Cardiac muscle cell (in vitro differentiated cells and primary cell): ENCODE data around the gene MLF2. TPM values are rescaled to one million over a fixed set of nuclear protein-coding genes. Genes with fewer than 3 reads are reported as not detected.

Source experiments
- DNase-seq, 2 donors: peaks; one replicate each; pipeline versions ENCODE4 v3.0.0 to v3.0.0-alpha.2; 2010 to 2017; ENCODE audit warnings: low read depth in 1 of 2, low spot score in 1 of 2
- H3K27ac ChIP-seq: fragments of 200-600 bp; sonication (generic); 2 replicates; pipeline ENCODE4 v1.5.1; 2016
- H3K27me3 ChIP-seq: fragments of 200-600 bp; sonication (generic); 2 replicates; pipeline ENCODE4 v1.6.0; 2016; ENCODE audit warnings: control low read depth
- H3K36me3 ChIP-seq: fragments of 200-600 bp; sonication (generic); 2 replicates; pipeline ENCODE4 v1.5.1; 2016; ENCODE audit warnings: control low read depth
- H3K4me1 ChIP-seq: fragments of 200-600 bp; sonication (generic); 2 replicates; pipeline ENCODE4 v1.8.1; 2017; ENCODE audit warnings: low read depth, mild to moderate bottlenecking, mixed run types
- H3K4me3 ChIP-seq: fragments of 200-600 bp; sonication (generic); 2 replicates; pipeline ENCODE4 v1.5.1; 2016; ENCODE audit warnings: mild to moderate bottlenecking
- H3K9me3 ChIP-seq: fragments of 200-600 bp; sonication (generic); 2 replicates; pipeline ENCODE4 v1.5.1; 2017; ENCODE audit warnings: low read depth, mild to moderate bottlenecking, control low read depth
- CTCF ChIP-seq: IDR thresholded peaks from 2 replicates; pipeline ENCODE4 v1.5.1; 2012; ENCODE audit warnings: low read depth, mild to moderate bottlenecking, low read length
- polyA plus RNA-seq: library from polyadenylated mRNA; unstranded; fragments of >200 nt; fragmentation: Nextera tagmentation; extraction: Ambion mirVana; gene quantifications from 2 replicates; pipeline ENCODE4 v1.2.1, GENCODE V29; 2016
- total RNA-seq: library from RNA; depleted of rRNA; stranded (reverse); fragments of >200 nt; gene quantifications from 2 replicates; pipeline ENCODE4 v1.2.3, GENCODE V29; 2016

The MLF2 gene
- total and polyA plus RNA-seq, 2 experiments from 2014 or later, result 342 to 592 TPM

GRCh38 chr12:6700646-6701051 is 52.3 kb downstream of the MLF2 start, which contains the start of gene PIANP:
Gene PIANP (minus strand): TSS chr12:6700815. CDS start chr12:6698061, 2,754 bp downstream.
- Histone ChIP-seq H3K4me3 (peak within 1 kb of the TSS; percentile 71), H3K27ac (no peak within 1 kb of the TSS), H3K36me3 (no peaks in the 10 kb centered on the region), H3K9me3 (no peaks in the 10 kb centered on the region), H3K27me3 (peaks cover 40% of the 10 kb centered on the region), H3K4me1 (peaks cover 5% of the 10 kb centered on the region)
- no peak for TF ChIP-seq CTCF
- DNase-seq, result peak; percentile 40 to 81

- no peak for TF ChIP-seq CTCF
- peaks cover 5% of the 10 kb centered on the region for H3K4me1 ChIP-seq
- no peaks in the 10 kb centered on the region for H3K9me3 ChIP-seq
- peaks cover 40% of the 10 kb centered on the region for H3K27me3 ChIP-seq
- no peaks in the 10 kb centered on the region for H3K36me3 ChIP-seq
- peak in 1 of 2 donors; percentile 49 for DNase-seq
- no peak overlapping the region for H3K27ac ChIP-seq
- peak overlapping the region; percentile 71 for H3K4me3 ChIP-seq
These were observed 52.8 kb downstream of the MLF2 start for GRCh38 chr12:6699989-6700645.

GRCh38 chr12:6699259-6699988 is 53.5 kb downstream of the MLF2 start:
- Histone ChIP-seq H3K27me3 (peaks cover 40% of the 10 kb centered on the region), H3K4me3 (peak overlapping the region; percentile 71), H3K27ac (no peak overlapping the region), H3K9me3 (no peaks in the 10 kb centered on the region), H3K4me1 (peaks cover 5% of the 10 kb centered on the region), H3K36me3 (no peaks in the 10 kb centered on the region)
- no peak for TF ChIP-seq CTCF
- no peak for DNase-seq

- peaks cover 40% of the 10 kb centered on the region for H3K27me3 ChIP-seq
- DNase-seq, result no peak
- no peaks in the 10 kb centered on the region for H3K9me3 ChIP-seq
- no peak overlapping the region for H3K4me3 ChIP-seq
- no peak overlapping the region for H3K27ac ChIP-seq
- H3K36me3 ChIP-seq, result no peaks in the 10 kb centered on the region
- TF ChIP-seq CTCF, result no peak
- H3K4me1 ChIP-seq, result peaks cover 5% of the 10 kb centered on the region
These were observed 54.4 kb downstream of the MLF2 start for GRCh38 chr12:6698352-6699046.

Other genes with a start within 250 kb of the MLF2 start
- 8,013 and 12,904 TPM in 2 replicates for gene GAPDH, start 218.6 kb downstream of the MLF2 start, total RNA-seq
- gene GAPDH, start 218.6 kb downstream of the MLF2 start, polyA plus RNA-seq, result 11,564 and 14,299 TPM in 2 replicates
- gene IFFO1, start 197.1 kb downstream of the MLF2 start, total RNA-seq, result 18.0 and 29.0 TPM in 2 replicates
- 25.4 and 28.4 TPM in 2 replicates for gene IFFO1, start 197.1 kb downstream of the MLF2 start, polyA plus RNA-seq
- gene NOP2, start 184.8 kb downstream of the MLF2 start, total RNA-seq, result 20.4 and 45.5 TPM in 2 replicates
- 36.2 and 38.2 TPM in 2 replicates for gene NOP2, start 184.8 kb downstream of the MLF2 start, polyA plus RNA-seq
- gene CHD4, start 145.8 kb downstream of the MLF2 start, total RNA-seq, result 363 and 580 TPM in 2 replicates
- gene CHD4, start 145.8 kb downstream of the MLF2 start, polyA plus RNA-seq, result 155 and 204 TPM in 2 replicates
- 0.07 and 0.71 TPM in 2 replicates for gene LPAR5, start 117.2 kb downstream of the MLF2 start, total RNA-seq
- gene LPAR5, start 117.2 kb downstream of the MLF2 start, polyA plus RNA-seq, result 0.10 and 0.78 TPM in 2 replicates
- gene ACRBP, start 105.7 kb downstream of the MLF2 start, total RNA-seq, result 0.99 and 2.8 TPM in 2 replicates
- 2.6 and 7.0 TPM in 2 replicates for gene ACRBP, start 105.7 kb downstream of the MLF2 start, polyA plus RNA-seq
- gene ING4, start 90.0 kb downstream of the MLF2 start, total RNA-seq, result 95.2 and 107 TPM in 2 replicates
- 95.3 and 96.2 TPM in 2 replicates for gene ING4, start 90.0 kb downstream of the MLF2 start, polyA plus RNA-seq
- 39.4 and 44.9 TPM in 2 replicates for gene ZNF384, start 63.8 kb downstream of the MLF2 start, total RNA-seq
- 38.2 and 44.1 TPM in 2 replicates for gene ZNF384, start 63.8 kb downstream of the MLF2 start, polyA plus RNA-seq
- gene PIANP, start 52.3 kb downstream of the MLF2 start, total RNA-seq, result 0.36 and 5.5 TPM in 2 replicates
- 4.1 and 5.0 TPM in 2 replicates for gene PIANP, start 52.3 kb downstream of the MLF2 start, polyA plus RNA-seq
- gene COPS7A, start 29.1 kb downstream of the MLF2 start, total RNA-seq, result 71.0 and 82.1 TPM in 2 replicates
- gene COPS7A, start 29.1 kb downstream of the MLF2 start, polyA plus RNA-seq, result 97.7 and 108 TPM in 2 replicates
- 194 and 290 TPM in 2 replicates for gene PTMS, start 13.2 kb upstream of the MLF2 start, total RNA-seq
- gene PTMS, start 13.2 kb upstream of the MLF2 start, polyA plus RNA-seq, result 426 and 467 TPM in 2 replicates
- 0.15 TPM in 1 of 2 replicates, not detected in the other for gene LAG3, start 19.4 kb upstream of the MLF2 start, total RNA-seq
- 0.34 TPM in 1 of 2 replicates, not detected in the other for gene LAG3, start 19.4 kb upstream of the MLF2 start, polyA plus RNA-seq
- 3.1 and 3.3 TPM in 2 replicates for gene CD4, start 36.4 kb upstream of the MLF2 start, total RNA-seq
- 5.2 and 5.9 TPM in 2 replicates for gene CD4, start 36.4 kb upstream of the MLF2 start, polyA plus RNA-seq
- gene GPR162, start 68.7 kb upstream of the MLF2 start, total RNA-seq, result 41.1 and 51.0 TPM in 2 replicates
- 29.2 and 38.6 TPM in 2 replicates for gene GPR162, start 68.7 kb upstream of the MLF2 start, polyA plus RNA-seq
- 11.6 and 19.7 TPM in 2 replicates for gene P3H3, start 75.3 kb upstream of the MLF2 start, total RNA-seq
- 13.7 and 18.2 TPM in 2 replicates for gene P3H3, start 75.3 kb upstream of the MLF2 start, polyA plus RNA-seq
- gene GNB3, start 87.8 kb upstream of the MLF2 start, total RNA-seq, result 3.0 and 5.2 TPM in 2 replicates
- gene GNB3, start 87.8 kb upstream of the MLF2 start, polyA plus RNA-seq, result 1.7 and 2.1 TPM in 2 replicates
- gene CDCA3, start 98.1 kb upstream of the MLF2 start, total RNA-seq, result 11.5 and 42.8 TPM in 2 replicates
- gene CDCA3, start 98.1 kb upstream of the MLF2 start, polyA plus RNA-seq, result 10.4 and 84.9 TPM in 2 replicates
- gene USP5, start 99.0 kb upstream of the MLF2 start, total RNA-seq, result 145 and 150 TPM in 2 replicates
- gene USP5, start 99.0 kb upstream of the MLF2 start, polyA plus RNA-seq, result 156 TPM in 2 replicates
- 1,963 and 2,650 TPM in 2 replicates for gene TPI1, start 114.4 kb upstream of the MLF2 start, total RNA-seq
- gene TPI1, start 114.4 kb upstream of the MLF2 start, polyA plus RNA-seq, result 3,554 and 4,448 TPM in 2 replicates
- 11.6 and 12.3 TPM in 2 replicates for gene SPSB2, start 120.2 kb upstream of the MLF2 start, total RNA-seq
- gene SPSB2, start 120.2 kb upstream of the MLF2 start, polyA plus RNA-seq, result 13.5 and 15.6 TPM in 2 replicates
- 17.5 and 18.8 TPM in 2 replicates for gene LRRC23, start 151.7 kb upstream of the MLF2 start, total RNA-seq
- 23.7 and 24.8 TPM in 2 replicates for gene LRRC23, start 151.7 kb upstream of the MLF2 start, polyA plus RNA-seq
- gene ENO2, start 161.4 kb upstream of the MLF2 start, total RNA-seq, result 56.2 and 87.7 TPM in 2 replicates
- 133 and 154 TPM in 2 replicates for gene ENO2, start 161.4 kb upstream of the MLF2 start, polyA plus RNA-seq
- 28.1 and 46.4 TPM in 2 replicates for gene ATN1, start 174.8 kb upstream of the MLF2 start, total RNA-seq
- 22.8 and 37.8 TPM in 2 replicates for gene ATN1, start 174.8 kb upstream of the MLF2 start, polyA plus RNA-seq
- gene RNU7-1, start 190.7 kb upstream of the MLF2 start, total RNA-seq, result not detected in 2 replicates
- gene RNU7-1, start 190.7 kb upstream of the MLF2 start, polyA plus RNA-seq, result not detected in 2 replicates
- 260 and 307 TPM in 2 replicates for gene C12orf57, start 190.9 kb upstream of the MLF2 start, total RNA-seq
- 154 and 208 TPM in 2 replicates for gene C12orf57, start 190.9 kb upstream of the MLF2 start, polyA plus RNA-seq
- gene PTPN6, start 198.2 kb upstream of the MLF2 start, total RNA-seq, result 17.4 and 19.2 TPM in 2 replicates
- 25.2 and 28.4 TPM in 2 replicates for gene PTPN6, start 198.2 kb upstream of the MLF2 start, polyA plus RNA-seq
- 350 and 388 TPM in 2 replicates for gene PHB2, start 217.5 kb upstream of the MLF2 start, total RNA-seq
- gene PHB2, start 217.5 kb upstream of the MLF2 start, polyA plus RNA-seq, result 181 and 228 TPM in 2 replicates
- gene EMG1, start 217.8 kb upstream of the MLF2 start, total RNA-seq, result 15.7 and 21.5 TPM in 2 replicates
- gene EMG1, start 217.8 kb upstream of the MLF2 start, polyA plus RNA-seq, result 29.7 and 39.2 TPM in 2 replicates